ENCODE measurements around the gene SHLD1. TPM values are rescaled to one million over a fixed set of nuclear protein-coding genes. Genes with fewer than 3 reads are reported as not detected.
"Not testable (repeated sequence)": the region's sequence is repeated elsewhere in the genome, so short reads cannot be mapped to it uniquely, and the experiment has no call there.

The SHLD1 gene, protein sequence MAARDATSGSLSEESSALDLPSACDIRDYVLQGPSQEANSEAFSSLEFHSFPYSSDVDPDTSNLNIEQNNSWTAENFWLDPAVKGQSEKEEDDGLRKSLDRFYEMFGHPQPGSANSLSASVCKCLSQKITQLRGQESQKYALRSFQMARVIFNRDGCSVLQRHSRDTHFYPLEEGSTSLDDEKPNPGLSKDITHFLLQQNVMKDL
- polyA plus RNA-seq (ENCODE audit: insufficient read length in 4 of 4) = 10 to 100 TPM in 3 of 4 donors, 1 to 10 TPM in 1; 7.9 to 12.8 (median 10.8) TPM

DNA sequence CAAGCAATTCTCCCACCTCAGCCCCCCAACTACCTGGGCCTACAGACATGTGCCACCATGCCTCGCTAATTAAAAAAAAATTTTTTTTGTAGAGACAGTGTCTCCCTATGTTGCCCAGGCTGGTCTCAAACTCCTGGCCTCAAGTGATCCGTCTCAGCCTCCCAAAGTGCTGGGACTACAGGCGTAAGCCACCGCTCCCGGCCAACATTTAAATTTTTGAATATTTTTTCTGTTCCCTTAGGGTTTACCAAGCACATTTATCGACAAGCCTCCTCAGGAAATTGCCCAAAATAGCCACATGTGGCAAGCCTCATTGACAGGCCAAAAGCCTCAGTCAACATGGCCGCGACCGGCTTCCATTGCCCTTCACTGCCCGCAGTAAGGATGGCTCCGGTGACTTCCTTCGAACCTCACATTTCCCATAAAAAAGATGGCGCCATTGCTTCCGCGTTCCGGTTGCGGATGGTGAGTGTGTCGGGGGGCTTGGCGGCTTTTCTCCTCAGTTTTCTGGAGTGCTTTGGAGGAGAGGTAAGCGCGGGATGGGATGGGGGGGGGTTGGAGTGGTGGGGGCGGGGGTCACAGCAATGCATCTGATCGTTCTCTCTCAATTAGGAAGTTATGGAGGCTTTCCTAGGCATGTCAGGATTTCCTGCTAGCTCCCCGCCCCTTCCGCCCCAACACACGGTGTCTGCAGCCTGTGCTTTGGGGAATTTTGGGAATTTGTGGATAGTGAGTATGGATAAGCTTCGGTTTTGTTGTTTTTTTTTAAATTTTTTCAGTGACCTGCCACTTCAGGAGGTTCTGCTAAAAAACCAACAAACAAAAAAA is at the start of gene SHLD1:
Gene SHLD1 (plus strand): TSS at position 450 of the 828 bp plus-strand sequence. CDS start 22,465 bp downstream, outside the sequence.
- peak; percentile 68 to 83 (median 80) for DNase-seq (ENCODE audit: low read depth in 4 of 4, low spot score in 3 of 4)

GRCh38 chr20:5702339-5702738 is 47.9 kb upstream of the SHLD1 start:
- DNase-seq (ENCODE audit: low read depth in 4 of 4, low spot score in 3 of 4) = not testable (repeated sequence)

DNA sequence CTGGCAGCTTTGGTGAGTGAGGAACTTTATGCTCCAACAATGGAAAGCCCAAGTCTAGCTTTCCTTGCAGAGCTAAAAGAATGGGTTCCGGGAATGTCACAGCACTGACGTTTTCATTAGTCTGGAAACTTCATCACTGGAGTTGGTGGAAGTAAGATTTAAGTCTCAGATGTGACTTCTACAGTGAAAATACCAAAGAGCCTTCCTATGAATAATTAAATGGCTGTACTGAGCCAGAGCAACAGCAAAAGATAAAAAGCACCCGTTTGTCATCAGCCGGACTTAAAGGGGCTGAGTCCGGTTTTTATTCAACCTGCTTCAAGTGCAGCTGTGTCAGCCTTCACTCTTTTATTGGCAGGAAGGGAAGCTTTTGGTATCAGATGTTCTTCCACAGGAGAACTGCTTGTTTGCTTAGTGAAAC is 46.5 kb upstream of the SHLD1 start:
- DNase-seq (ENCODE audit: low read depth in 4 of 4, low spot score in 3 of 4) = peak; percentile 10 to 33 (median 20)

DNA sequence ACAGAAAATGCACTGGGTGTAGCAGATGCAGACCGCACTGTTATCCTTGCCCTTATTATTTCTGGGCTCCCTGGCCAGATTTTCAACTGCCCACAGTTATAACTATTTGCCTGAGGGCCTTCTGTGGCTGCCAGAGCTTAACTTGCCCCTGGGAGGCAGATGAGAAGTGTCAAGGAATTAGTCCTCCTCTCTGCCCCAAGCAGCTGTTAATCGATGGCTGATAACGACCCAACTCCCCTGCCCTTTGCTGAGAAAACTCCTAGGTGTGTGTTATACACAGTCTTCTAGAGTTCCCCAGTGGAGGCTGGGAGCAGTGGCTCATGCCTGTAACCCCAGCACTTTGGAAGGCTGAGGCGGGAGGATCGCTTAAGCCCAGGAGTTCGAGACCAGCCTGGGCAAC is 44.4 kb upstream of the SHLD1 start:
- no peak for DNase-seq (ENCODE audit: low read depth in 4 of 4, low spot score in 3 of 4)

GRCh38 chr20:5706797-5707196 is 43.4 kb upstream of the SHLD1 start:
- DNase-seq (ENCODE audit: low read depth in 4 of 4, low spot score in 3 of 4) = no peak

- DNase-seq (ENCODE audit: low read depth in 4 of 4, low spot score in 3 of 4) = no peak
Measured at GRCh38 chr20:5710551-5710950, 39.6 kb upstream of the SHLD1 start.

GRCh38 chr20:5714261-5715041 is 35.8 kb upstream of the SHLD1 start:
- DNase-seq (ENCODE audit: low read depth in 4 of 4, low spot score in 3 of 4) = peak in 1 of 4 donors; percentile 52

GRCh38 chr20:5715071-5715841 is 34.9 kb upstream of the SHLD1 start:
- DNase-seq (ENCODE audit: low read depth in 4 of 4, low spot score in 3 of 4) = no peak

- DNase-seq (ENCODE audit: low read depth in 4 of 4, low spot score in 3 of 4) = no peak
Measured at GRCh38 chr20:5716953-5717352, 33.2 kb upstream of the SHLD1 start.

- no peak for DNase-seq (ENCODE audit: low read depth in 4 of 4, low spot score in 3 of 4)
Measured at GRCh38 chr20:5718896-5719595, 31.2 kb upstream of the SHLD1 start.

DNA sequence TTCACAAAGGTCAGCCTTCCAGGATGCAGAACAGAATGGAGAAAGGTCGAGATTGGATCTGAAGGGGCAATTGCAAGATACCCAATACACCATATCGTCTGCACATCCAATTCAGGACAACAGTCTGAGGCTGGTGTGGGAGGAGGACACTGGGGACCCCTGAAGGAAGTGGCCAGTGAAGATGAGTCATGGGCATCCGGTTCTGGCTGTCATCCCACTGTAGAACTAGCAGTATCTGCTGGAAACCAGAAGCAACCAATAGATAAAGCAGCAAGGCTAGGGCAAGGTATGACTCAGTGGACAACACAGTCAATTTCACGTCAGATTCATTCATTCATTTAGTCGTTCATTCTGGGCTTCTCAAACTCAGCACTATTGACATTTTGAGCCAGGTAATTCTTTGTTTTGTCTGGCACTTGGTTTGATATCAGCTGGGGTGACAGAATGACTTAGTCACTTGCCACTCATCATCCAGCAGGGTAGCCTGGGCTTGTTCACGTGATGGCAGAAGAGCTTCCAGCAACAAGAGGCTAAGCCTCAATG is 30.3 kb upstream of the SHLD1 start:
- DNase-seq (ENCODE audit: low read depth in 4 of 4, low spot score in 3 of 4) = no peak

- no peak for DNase-seq (ENCODE audit: low read depth in 4 of 4, low spot score in 3 of 4)
Measured at GRCh38 chr20:5720696-5721095, 29.5 kb upstream of the SHLD1 start.

GRCh38 chr20:5721356-5721755 is 28.8 kb upstream of the SHLD1 start:
- DNase-seq (ENCODE audit: low read depth in 4 of 4, low spot score in 3 of 4) = not testable (repeated sequence)

- no peak for DNase-seq (ENCODE audit: low read depth in 4 of 4, low spot score in 3 of 4)
Measured at GRCh38 chr20:5722927-5723326, 27.3 kb upstream of the SHLD1 start.

- not testable (repeated sequence) for DNase-seq (ENCODE audit: low read depth in 4 of 4, low spot score in 3 of 4)
Measured at GRCh38 chr20:5725183-5725463, 25.1 kb upstream of the SHLD1 start.

DNA sequence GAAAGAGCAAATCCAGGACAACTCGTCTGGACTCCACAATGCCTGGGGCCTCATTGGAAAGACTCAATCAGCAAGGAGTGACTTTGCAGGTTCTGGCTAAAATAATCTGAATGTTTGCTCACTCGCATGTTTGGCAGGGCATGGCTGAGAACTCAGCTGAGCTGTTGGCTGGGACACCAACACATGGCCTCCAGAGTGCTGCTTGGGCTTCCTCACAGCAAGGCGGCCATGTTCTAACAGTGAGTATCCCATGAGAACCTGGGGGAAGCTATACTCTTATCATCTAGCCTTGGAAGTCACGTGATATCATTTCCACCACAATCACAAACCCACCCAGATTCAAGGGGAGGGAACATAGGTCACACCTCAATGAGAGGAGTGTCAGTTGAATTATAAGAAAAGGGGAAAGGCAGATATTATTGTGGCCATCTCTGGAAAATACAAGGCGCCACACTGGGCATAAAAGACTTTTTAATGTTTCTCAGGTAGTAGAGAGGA is 23.1 kb upstream of the SHLD1 start:
- DNase-seq (ENCODE audit: low read depth in 4 of 4, low spot score in 3 of 4) = no peak

GRCh38 chr20:5729348-5729747 is 20.9 kb upstream of the SHLD1 start:
- no peak for DNase-seq (ENCODE audit: low read depth in 4 of 4, low spot score in 3 of 4)

- no peak for DNase-seq (ENCODE audit: low read depth in 4 of 4, low spot score in 3 of 4)
Measured at GRCh38 chr20:5730131-5730530, 20.1 kb upstream of the SHLD1 start.

GRCh38 chr20:5731753-5732366 is 18.3 kb upstream of the SHLD1 start:
- no peak for DNase-seq (ENCODE audit: low read depth in 4 of 4, low spot score in 3 of 4)

Measured in right renal pelvis (tissue), 4 donors.